GM19397 (cell line): ENCODE data around the gene KRTAP12-1.
"Not testable (repeated sequence)": the region's sequence is repeated elsewhere in the genome, so short reads cannot be mapped to it uniquely, and the experiment has no call there.

Source experiments
- ATAC-seq: cut with Tn5 transposase; IDR thresholded peaks from one replicate; pipeline ENCODE4 v1.9.1; 2021; ENCODE audit warnings: mild to moderate bottlenecking, moderate library complexity; ENCODE audit not compliant: unreplicated experiment

Gene KRTAP12-1

DNA sequence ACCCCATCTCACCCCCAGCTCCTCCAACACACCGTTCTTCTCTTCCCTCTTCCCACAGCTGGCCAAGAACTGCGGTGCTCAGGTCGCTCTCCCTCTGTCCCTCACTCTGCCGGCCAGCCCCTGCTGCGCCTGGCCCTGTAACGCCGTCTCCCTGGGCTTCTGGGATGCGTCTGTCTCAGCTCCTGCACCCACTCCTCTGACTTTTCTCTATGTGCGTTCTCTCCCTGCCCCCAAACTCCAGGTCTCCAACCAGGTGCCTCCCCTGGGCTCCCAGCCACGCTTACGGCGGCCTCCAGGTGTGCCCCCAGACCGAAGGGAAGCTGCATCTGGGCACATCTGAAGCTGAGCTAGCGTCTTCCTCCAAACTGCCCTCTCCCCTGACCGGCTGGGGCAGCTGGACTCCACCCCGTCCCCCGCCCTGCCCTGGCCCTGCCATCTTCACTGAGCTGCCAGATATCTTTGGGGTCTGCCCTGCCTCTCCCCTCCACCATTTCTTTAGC is 17.6 kb upstream of the KRTAP12-1 start:
- ATAC-seq, result no peak

DNA sequence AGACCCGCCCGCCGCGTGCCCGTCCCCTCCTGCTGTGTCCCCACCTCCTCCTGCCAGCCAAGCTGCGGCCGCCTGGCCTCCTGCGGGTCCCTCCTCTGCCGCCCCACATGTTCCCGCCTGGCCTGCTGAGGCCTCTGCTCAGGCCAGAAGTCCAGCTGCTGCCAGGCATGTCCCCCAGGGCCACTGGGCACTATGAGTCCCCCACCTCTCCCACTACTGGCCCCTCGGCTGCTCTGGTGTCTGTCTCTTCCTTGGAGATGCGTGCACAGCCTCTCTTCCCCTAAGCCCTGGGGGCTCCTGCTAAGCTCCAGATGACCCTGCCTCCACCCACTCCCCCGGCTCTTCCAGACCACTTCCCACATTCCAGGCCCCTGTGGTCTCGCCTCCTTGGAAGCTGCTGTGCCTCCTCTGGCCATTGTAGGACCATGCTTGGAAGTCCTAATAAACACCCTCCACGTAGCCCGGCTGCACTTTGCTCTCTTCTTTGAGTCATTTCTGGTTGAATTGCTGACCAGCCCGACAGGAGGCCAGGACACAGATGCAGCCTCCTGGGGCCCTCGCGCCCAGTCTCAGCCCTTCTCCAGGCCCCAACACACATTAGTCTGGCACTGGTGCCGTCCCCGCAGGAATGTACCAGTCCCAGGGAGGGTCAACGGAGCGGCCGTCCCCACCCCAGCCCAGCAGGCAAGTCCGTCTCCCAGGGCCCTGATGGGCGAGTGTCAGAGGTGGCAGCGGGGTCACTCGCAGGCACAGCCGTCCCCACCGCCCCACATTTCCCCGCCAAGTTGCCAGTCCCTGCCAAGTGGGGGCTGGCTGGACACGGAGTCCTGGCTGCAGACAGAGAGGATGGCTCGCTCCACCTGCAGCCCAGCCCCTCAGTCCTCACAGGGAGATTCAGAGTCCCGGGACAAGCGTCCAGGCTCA is 16.1 kb upstream of the KRTAP12-1 start:
- ATAC-seq, result no peak

DNA sequence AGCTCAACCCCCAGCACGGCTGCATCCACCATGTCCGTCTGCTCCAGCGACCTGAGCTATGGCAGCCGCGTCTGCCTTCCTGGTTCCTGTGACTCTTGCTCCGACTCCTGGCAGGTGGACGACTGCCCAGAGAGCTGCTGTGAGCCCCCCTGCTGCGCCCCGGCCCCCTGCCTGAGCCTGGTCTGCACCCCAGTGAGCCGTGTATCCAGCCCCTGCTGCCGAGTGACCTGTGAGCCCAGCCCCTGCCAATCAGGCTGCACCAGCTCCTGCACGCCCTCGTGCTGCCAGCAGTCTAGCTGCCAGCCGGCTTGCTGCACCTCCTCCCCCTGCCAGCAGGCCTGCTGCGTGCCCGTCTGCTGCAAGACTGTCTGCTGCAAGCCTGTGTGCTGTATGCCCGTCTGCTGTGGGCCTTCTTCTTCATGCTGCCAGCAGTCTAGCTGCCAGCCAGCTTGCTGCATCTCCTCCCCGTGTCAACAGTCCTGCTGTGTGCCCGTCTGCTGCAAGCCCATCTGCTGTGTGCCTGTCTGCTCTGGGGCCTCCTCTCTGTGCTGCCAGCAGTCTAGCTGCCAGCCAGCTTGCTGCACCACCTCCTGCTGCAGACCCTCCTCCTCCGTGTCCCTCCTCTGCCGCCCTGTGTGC is 15.3 kb upstream of the KRTAP12-1 start, which contains the start of gene KRTAP10-12:
Gene KRTAP10-12 (plus strand): TSS at position 1 of the 639 bp plus-strand sequence. CDS start 30 bp downstream, at position 31.
- not testable (repeated sequence) for ATAC-seq

DNA sequence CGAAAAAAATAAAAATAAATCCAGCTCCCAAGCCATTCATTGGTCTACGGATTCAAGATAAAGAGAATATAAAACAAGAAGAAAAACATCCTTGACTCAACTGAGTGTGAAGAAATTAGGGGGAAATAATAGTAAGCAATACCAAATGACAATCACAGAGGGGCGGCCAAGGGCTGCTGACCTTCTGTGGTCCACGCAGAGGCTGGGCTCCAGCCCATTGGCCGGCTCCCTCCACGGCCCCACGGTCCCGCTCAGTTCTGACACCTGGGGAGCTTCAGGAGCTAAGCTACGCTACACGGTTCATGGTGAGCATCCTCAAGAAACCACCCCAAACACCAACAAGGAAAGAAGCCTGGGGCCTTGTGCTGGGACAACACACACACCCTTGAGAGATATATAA is 14.6 kb upstream of the KRTAP12-1 start:
- no peak for ATAC-seq

DNA sequence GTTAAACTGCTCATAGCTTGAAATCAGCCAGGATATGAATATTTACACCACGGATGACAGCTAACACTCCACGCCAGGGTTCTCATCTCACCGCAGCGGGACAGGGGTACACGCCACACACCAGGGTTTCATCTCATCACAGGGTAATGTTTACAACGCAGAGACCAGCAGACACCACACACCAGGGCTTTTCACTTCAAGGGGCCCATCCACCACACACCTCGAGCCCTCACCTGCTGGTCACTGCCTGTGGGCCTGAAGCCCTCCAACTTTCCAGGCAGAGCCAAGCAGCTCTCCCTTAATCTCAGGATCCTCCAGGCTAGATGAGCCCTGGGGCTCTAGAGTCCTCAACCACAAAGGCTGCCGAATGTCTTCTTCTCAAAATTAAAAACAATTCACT is 13.7 kb upstream of the KRTAP12-1 start:
- no peak for ATAC-seq

DNA sequence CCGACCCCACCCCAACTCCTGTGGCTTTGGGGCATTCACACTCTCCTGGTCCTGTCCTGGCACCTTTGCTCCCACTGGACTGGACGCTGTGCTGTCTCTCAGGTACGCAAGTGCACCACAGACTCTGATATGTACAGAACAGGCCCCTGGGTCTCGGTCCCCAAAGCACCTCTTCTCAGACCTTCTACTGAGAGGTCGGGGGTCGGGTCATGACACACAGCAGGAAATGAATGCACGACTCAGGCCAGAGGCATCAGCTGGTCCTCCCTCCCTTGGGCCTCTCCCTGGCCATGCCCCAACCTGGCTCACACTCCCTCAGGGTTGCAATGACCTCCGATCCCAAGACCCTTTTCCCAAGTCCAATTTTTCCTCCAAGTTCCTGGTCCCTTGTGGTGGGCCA is 13.2 kb upstream of the KRTAP12-1 start:
- no peak for ATAC-seq

DNA sequence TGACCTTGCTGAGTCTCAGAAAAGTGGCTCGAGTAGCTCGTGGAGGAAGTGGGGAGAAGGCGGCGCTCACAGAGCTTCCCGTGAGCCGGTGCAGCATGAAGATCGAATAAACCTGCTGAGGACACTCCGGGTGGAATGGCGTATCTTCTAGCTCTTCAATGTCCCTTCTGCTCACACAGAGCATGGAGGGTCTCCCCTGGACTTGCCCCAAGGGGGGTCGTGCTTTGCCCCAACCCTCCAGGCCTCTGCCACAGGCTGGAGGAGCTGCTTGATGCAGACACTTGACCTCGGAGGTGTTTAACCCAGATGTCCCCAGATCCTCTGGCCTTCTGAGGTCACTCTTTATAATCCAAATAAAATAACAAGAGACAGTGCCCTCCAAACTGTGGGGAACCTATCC is 12.8 kb upstream of the KRTAP12-1 start:
- no peak for ATAC-seq

DNA sequence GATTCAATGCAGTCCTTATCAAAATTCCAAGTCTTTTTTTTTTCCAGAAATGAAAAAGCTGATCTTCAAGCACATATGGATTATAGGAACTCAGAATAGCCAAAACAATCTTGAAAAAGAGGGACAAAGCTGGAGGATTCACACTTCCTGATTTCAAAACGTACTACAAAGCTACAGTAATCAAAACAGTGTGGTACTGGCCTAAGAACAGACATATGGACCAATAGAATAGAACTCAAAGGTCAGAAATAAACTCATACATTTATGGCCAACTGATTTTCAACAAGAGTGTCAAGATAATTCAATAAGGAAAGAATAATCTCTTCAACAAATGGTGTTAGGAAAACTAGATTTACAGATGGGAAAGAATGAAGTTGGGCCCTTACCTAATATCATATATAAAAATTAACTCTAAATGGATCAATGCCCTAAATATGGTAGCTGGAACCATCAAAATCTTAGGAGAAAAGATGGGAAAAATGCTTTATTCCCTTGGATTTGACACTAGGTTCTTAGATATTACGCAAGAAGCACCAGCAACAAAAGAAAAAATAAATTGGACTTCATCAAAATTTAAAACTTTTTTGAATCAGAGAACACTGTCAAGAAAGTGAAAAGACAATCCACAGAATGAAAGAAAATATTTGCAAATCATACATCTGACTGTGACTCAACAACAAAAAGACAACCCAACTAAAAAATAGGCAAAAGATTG is 11.0 kb upstream of the KRTAP12-1 start:
- no peak for ATAC-seq

DNA sequence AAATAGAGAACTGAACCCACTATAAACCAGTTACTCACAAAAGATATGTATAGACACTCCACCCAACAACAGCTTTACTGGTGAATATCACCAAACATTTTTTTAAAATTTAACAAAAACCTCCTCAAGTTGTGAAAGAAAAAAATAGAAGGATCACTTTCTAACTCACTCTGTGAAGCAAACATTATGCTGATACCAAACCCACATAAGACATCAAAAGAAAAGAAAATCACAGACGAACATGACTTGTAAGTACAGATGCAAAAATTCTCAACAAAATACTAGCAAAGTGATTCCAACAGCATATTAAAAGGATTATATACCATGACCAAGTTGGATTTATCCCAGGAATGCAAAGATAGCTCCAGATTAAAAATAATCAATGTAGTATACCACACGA is 9.7 kb upstream of the KRTAP12-1 start:
- no peak for ATAC-seq

DNA sequence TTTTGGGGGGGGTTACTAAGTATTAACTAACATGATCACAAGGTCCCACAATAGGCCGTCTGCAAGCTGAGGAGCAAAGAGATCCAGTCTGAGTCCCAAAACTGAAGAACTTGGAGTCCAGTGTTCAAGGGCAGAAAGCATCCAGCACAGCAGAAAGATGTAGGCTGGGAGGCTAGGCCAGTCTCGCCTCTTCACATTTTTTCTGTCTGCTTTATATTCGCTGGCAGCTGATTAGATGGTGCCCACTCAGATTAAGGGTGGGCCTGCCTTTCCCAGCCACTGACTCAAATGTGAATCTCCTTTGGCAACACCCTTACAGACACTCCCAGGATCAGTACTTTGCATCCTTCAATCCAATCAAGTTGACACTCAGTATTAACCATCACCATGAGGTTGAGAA is 7.8 kb upstream of the KRTAP12-1 start:
- not testable (repeated sequence) for ATAC-seq

DNA sequence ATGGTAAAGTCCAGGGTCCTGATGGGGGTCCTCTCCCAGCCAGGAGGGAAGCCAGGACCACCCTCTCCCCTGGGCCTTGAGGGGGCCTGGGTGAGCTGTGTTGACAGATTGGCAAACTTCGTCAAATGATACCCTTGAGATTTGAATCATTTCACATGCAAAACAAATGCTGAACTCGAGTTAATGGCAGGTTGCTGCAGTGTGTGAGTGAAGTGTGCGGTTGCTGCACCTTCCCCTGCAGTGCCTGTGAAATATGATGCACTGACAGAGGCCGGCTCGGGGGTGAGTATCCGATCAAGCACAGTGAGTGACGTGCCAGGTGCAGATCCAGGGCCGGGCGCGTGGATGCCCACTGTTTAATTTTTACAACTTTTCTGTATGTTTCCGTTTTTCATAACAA is 5.7 kb upstream of the KRTAP12-1 start:
- no peak for ATAC-seq

DNA sequence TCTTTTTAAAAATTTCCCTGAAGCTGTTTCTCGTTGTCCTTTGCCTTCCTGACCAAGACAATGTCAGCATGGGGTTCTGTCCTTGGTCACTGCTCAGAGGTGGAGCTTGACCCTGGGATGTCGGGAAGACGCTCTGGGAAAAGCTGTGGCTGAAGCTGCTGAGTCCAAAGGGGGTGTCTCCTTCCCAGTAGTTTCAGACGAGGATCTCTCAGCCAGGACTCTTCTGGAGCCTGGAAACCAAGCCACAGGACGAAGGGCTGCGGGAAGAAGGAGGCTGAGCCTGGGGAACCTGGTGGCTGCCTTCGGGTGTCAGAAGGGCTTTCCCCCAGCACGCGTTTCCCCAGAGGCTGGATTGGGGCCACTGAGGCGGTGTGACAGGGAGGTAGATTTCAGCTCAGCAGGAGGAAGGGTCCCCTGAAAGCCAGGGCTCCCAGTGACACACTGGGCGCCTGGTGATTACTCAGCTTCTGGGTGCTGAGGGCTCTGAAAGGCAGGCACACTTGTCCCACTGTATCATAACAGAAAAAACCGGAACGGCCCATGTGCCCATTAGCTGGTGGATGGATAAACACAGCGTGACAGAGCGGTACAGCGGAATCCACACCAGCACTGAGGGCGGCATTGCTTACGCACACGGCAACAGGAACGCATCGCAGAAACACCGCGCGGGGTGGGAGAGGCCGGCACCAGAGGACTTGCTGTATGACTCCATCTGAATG is 5.0 kb upstream of the KRTAP12-1 start:
- ATAC-seq, result no peak

DNA sequence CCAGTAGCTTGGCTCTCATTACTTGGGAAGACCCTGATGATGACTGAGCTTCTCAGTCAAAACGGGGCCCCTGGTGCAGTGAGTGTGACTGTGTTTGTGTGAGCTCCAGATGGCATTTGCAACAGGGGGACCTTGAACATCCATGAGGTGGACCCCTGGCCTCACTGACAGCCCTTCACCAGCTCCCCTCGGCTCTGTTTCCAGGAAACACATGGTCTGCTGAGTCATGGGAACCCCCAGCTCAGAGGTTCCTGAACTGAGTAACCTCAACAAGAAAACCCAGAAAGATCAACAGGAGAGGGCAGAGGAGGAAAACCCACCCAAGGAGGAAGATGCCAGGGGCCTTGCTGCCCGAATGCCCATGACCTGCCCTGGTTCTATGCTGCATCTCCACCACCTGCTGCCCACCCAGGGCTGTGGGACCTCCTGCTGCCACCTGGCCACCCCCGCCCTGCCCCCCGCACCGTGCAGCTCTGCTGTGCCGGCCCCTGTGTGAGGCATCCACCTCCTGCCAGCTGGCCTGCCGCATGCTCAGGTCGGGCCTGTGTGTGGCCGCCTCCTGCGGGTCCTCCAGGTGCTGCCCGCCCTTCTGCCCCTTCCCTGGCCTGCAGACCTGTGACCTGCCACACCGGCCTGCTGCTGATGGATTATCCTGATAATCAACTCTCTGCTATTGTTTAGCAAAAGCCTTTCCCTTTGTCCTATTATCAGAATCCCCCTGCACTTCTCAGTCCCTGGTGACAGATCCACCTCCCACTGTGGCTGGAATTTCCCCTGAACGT is 4.2 kb upstream of the KRTAP12-1 start:
- ATAC-seq, result no peak

DNA sequence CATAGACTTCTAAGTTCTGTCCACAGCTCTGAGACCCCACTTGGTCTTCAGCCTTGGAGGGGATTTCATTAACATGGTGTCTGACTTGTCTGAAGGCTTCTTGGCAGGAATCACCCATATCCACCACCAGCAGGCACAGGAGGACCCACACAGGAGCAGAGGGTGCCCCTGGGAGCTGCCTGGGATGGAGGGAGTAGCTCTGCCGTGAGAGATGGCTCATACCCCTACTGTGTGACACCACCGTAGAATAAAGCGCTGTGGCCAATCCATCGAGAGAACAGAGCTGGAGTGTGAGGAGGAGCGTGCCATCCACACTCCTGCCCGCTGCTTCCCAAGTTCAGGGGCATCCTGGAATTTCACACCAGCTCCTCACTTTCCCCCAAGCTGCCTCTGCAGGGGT is 3.1 kb upstream of the KRTAP12-1 start:
- not testable (repeated sequence) for ATAC-seq

DNA sequence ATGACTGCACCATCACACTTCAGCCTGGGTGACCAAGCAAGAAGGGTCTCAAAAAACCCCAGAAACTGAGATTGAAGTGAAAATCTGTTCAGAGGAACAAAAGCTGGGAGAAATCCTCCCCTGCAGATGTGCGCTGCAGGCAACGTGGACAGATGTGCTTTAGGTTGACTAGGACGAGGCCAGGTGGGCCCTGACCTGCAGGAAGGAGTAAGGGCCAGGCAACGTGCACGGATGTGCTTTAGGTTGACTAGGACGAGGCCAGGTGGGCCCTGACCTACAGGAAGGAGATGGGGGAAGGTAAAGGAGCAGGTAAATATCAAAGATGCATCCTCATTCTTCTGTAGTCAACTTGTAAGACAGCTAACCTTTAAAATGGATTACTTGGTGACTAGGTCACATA is 2.5 kb upstream of the KRTAP12-1 start:
- no peak for ATAC-seq

DNA sequence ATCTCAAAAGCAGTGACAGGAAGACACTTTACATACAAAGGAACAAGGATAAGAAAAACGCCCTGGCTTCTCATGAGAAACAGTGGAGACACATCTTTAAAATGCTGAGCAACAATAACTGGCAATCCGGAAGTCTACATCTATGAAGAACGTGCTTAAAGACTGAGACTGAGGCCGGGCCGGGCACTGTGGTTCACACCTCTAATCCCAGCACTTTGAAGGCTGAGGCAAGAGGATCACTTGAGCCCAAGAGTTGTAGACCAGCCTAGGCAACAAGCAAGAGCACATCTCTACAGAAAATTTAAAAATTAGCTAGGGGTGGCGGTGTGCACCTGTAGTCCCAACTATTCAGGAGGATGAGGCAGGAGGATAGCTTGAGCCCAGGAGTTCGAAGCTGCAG is 2.1 kb upstream of the KRTAP12-1 start:
- no peak for ATAC-seq

DNA sequence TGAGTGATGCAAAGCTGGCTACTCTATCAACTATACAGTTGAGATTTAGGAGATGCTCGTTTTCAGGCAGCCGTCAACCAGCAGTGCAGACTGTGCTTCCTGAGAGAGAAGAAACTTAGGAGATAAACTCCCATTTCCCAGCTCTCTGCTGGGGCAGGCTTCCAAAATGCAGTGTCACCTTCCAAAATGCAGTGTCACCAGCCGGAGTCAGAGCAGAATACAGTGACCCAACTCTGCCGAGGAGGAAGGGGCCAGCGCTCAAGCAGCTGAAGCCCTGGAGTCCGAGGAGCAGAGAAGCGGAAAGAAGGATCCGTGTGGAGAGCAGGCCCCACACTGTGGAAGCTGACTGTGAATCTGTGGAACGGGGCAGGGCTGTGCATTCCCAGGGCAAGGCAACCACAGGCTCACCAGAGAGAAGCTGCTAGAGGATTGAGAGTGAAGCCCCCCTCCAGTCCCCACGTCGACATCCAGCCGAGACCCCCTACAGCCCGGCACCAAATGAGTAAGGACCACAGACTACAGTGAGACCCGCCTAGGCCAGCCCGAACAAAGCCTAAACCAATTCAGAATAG is 703 bp upstream of the KRTAP12-1 start:
- ATAC-seq, result no peak

DNA sequence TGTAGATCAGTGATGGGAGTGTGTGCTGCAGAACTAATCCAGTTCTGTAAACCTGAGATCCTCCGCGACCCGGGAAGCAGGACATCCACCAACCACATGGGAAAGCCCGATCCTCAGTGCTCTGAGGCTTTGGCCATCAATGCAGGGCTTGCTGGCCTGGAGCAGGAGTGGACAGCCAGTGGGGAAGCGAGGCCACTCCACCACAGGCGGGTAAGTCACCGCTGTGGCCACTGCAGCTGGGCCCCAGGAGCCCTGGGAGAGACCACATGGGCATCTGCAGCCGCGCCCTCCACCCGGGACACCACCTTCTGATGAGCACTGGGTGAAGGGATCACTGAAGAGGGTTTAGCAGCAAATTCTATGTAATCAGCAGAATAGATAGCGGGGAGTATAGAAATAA is 811 bp downstream of the KRTAP12-1 start:
- no peak for ATAC-seq

DNA sequence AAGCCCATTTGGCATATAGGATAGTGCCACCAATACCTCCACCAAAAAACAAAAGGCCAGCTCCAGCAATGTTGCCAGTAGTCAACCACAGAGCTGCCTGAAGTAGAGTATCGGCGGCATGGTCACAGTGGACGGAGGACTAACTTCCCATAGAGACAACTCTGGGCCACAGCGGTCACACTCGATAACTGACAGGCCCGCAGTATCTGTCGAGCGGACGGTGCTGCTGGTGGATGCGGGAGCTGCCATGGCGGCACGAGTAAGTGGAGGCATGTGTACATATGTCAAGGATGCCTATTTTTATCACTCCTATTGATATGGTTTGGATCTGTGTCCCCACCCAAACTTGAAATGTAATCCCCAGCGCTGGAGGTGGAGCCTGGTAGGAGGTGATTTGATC is 4.1 kb downstream of the KRTAP12-1 start:
- ATAC-seq, result no peak

DNA sequence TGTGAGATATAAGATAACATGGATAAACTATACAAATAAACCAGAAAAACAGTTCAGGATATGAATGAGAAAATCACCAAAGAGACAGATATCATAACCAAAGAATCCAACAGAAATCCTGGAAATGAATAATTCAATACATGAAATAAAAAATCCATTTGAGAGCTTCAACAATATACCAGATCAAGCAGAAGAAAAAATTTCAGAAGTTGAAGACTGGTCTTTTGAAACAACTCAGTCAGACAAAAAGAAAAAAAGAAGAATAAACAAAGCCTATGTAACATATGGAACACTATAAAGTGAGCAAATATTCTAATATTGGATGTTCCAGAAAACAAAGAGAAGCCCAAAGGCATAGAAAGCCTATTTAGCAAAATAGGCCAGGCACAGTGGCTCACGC is 10.1 kb downstream of the KRTAP12-1 start:
- no peak for ATAC-seq
